Gastrocnemius medialis (tissue), 4 donors: ENCODE measurements around the gene EEF1A1. TPM values are rescaled to one million over a fixed set of nuclear protein-coding genes. Genes with fewer than 3 reads are reported as not detected.
"Not testable (repeated sequence)": the region's sequence is repeated elsewhere in the genome, so short reads cannot be mapped to it uniquely, and the experiment has no call there.

Experiments
- ATAC-seq, 2 donors: fragments of 150-250 bp; one replicate each; pipeline ENCODE4 v1.9.1; 2016
- DNase-seq, 2 donors: peaks; one replicate each; pipeline ENCODE4 v3.0.0-alpha.2; 2019
- H3K27ac ChIP-seq, 4 donors: fragments of 200-600 bp; sonication (generic); 1 replicate in 1 of 4; 2 replicates in 3 of 4; pipeline ENCODE4 v1.5.1; 2016 to 2018; ENCODE audit warnings: mild to moderate bottlenecking in 2 of 4, moderate library complexity in 1 of 4
- H3K27me3 ChIP-seq, 3 donors: fragments of 200-600 bp; sonication (generic) in 2 of 3; 1 replicate in 1 of 3; 2 replicates in 2 of 3; pipeline versions ENCODE4 v1.5.1 to v1.6.0; 2016 to 2019; ENCODE audit warnings: mild to moderate bottlenecking in 1 of 3, moderate library complexity in 1 of 3
- H3K36me3 ChIP-seq, 2 donors: fragments of 200-600 bp; sonication (generic) in 1 of 2; one replicate each; pipeline ENCODE4 v1.5.1; 2017 to 2018
- H3K4me1 ChIP-seq, 2 donors: fragments of 200-600 bp; sonication (generic) in 1 of 2; one replicate each; pipeline ENCODE4 v1.5.1; 2016 to 2017; ENCODE audit warnings: mild to moderate bottlenecking in 2 of 2
- H3K4me3 ChIP-seq, 4 donors: fragments of 200-600 bp; sonication (generic) in 3 of 4; 1 replicate in 1 of 4; 2 replicates in 3 of 4; pipeline ENCODE4 v1.5.1; 2016 to 2019; ENCODE audit warnings: mild to moderate bottlenecking in 2 of 4
- H3K9me3 ChIP-seq, 3 donors: fragments of 200-600 bp; sonication (generic) in 2 of 3; 1 replicate in 1 of 3; 2 replicates in 2 of 3; pipeline ENCODE4 v1.5.1; 2016 to 2019
- POLR2A ChIP-seq, 2 donors: fragments of 450-650 bp; IDR thresholded peaks; one replicate each; pipeline ENCODE4 v1.6.1; 2017; ENCODE audit warnings: antibody characterized with exemption in 2 of 2, mild to moderate bottlenecking in 2 of 2, moderate library complexity in 2 of 2
- in situ Hi-C, 4 donors: fragments of 200-750 bp; cut with MboI; loops; one replicate each; pipeline versions ENCODE4 v1.15.0 to v1.8.0; 2017; ENCODE audit warnings: low sequenced_read_pairs in 4 of 4
- intact Hi-C: fragments of 100-400 bp; cut with DNase I; formaldehyde crosslinking; loops from one replicate; pipeline ENCODE4 v1.15.1; 2023; ENCODE audit warnings: low total_unique reads
- total RNA-seq, 4 donors: library from RNA; depleted of rRNA; stranded (reverse); fragments of >200 nt; gene quantifications; one replicate each; pipeline versions ENCODE4 v1.1.0 to v1.2.3, GENCODE V29; 2016
- TF ChIP-seq, protein P1 (sequence below), 5 experiments: fragments of 450-650 bp in 3 of 5; fragments of 200-600 bp in 2 of 5; sonication (generic) in 2 of 5; IDR thresholded peaks in 4 of 5; conservative IDR thresholded peaks in 1 of 5; 1 replicate in 4 of 5; 2 replicates in 1 of 5; pipeline ENCODE4 v1.5.1; 2016 to 2019; ENCODE audit warnings: antibody characterized with exemption in 5 of 5, mild to moderate bottlenecking in 3 of 5, moderate library complexity in 3 of 5

The EEF1A1 gene
- total RNA-seq, 4 donors from 2014 or later: 846 to 1,271 (median 1,198) TPM

DNA sequence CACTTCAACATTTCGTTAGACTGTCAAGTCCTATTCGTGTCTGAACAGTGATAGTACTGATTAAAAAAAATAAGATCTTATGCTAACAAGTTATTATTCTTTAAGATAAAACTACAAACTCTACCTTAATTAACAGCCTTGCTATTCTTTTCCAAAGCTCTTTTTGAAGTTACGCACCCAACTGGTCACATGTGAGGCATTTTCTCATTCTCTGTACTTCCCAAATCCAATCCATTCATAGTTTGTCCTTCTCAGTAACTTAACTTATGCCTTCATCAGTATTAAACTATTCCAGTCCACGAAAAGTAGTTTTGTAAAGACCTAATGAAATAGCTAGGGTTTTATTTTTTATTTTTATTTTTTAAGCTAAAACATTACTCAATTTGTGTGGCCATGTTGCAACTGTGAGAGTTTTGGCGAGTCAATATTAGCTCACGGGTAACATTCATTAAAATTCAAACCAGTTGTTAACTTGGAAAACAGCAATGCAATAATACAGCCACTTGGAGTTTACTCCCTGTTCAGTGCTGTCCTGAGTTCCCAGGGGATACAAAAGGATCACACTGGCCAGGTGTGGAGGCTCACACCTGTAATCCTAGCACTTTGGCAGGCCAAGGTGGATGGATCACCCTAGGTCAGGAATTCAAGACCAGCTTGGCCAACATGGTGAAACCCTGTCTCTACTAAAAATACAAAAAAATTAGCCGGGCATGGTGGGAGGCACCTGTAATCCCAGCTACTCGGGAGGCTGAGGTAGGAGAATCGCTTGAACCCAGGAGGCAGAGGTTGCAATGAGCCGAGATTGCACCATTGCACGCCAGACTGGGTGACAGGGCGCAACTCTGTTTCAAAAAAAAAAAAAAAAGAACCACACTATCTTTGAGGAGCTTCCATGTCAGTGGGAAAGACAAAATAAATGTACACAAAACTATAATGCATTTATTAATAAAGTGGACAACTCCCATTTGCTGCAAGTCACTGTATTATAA is 27.9 kb upstream of the EEF1A1 start:
- in situ Hi-C loops (no loop called here), intact Hi-C loops (no loop called here)
- H3K36me3 ChIP-seq: no peaks in the 10 kb centered on the region
- no peaks in the 10 kb centered on the region for H3K4me1 ChIP-seq
- no peak overlapping the region for H3K4me3 ChIP-seq
- H3K9me3 ChIP-seq: no peaks in the 10 kb centered on the region
- TF ChIP-seq, protein P1, sequence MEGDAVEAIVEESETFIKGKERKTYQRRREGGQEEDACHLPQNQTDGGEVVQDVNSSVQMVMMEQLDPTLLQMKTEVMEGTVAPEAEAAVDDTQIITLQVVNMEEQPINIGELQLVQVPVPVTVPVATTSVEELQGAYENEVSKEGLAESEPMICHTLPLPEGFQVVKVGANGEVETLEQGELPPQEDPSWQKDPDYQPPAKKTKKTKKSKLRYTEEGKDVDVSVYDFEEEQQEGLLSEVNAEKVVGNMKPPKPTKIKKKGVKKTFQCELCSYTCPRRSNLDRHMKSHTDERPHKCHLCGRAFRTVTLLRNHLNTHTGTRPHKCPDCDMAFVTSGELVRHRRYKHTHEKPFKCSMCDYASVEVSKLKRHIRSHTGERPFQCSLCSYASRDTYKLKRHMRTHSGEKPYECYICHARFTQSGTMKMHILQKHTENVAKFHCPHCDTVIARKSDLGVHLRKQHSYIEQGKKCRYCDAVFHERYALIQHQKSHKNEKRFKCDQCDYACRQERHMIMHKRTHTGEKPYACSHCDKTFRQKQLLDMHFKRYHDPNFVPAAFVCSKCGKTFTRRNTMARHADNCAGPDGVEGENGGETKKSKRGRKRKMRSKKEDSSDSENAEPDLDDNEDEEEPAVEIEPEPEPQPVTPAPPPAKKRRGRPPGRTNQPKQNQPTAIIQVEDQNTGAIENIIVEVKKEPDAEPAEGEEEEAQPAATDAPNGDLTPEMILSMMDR (IDR thresholded peaks at IDR 0.05 in 4 of 5, conservative IDR thresholded peaks at IDR 0.05 in 1 of 5): no peak
- no peak for TF ChIP-seq POLR2A (IDR thresholded peaks at IDR 0.05)
- ATAC-seq (no peak), DNase-seq (no peak)
- H3K27ac ChIP-seq: no peak overlapping the region
- no peaks in the 10 kb centered on the region for H3K27me3 ChIP-seq

- H3K4me1 ChIP-seq: no peaks in the 10 kb centered on the region
- in situ Hi-C loops: no loop called here
- no peak overlapping the region for H3K27ac ChIP-seq
- H3K4me3 ChIP-seq: no peak overlapping the region
- H3K27me3 ChIP-seq: no peaks in the 10 kb centered on the region
- TF ChIP-seq, protein P1 (IDR thresholded peaks at IDR 0.05 in 4 of 5, conservative IDR thresholded peaks at IDR 0.05 in 1 of 5): no peak
- no peak for TF ChIP-seq POLR2A (IDR thresholded peaks at IDR 0.05)
- no peak for DNase-seq
- no peaks in the 10 kb centered on the region for H3K9me3 ChIP-seq
- no peak for ATAC-seq
- intact Hi-C loops: no loop called here
- no peaks in the 10 kb centered on the region for H3K36me3 ChIP-seq
Observed at GRCh38 chr6:73547036-73547435, 26.2 kb upstream of the EEF1A1 start.

GRCh38 chr6:73542891-73543290 is 22.1 kb upstream of the EEF1A1 start:
- Histone ChIP-seq H3K27me3 (no peaks in the 10 kb centered on the region), H3K36me3 (no peaks in the 10 kb centered on the region), H3K4me3 (no peak overlapping the region), H3K4me1 (no peaks in the 10 kb centered on the region), H3K9me3 (no peaks in the 10 kb centered on the region), H3K27ac (no peak overlapping the region)
- DNase-seq: no peak
- TF ChIP-seq, protein P1 (IDR thresholded peaks at IDR 0.05 in 4 of 5, conservative IDR thresholded peaks at IDR 0.05 in 1 of 5): no peak
- no peak for TF ChIP-seq POLR2A (IDR thresholded peaks at IDR 0.05)
- intact Hi-C loops: no loop called here
- in situ Hi-C loops: no loop called here
- ATAC-seq: no peak

GRCh38 chr6:73542481-73542880 is 21.6 kb upstream of the EEF1A1 start:
- H3K27me3 ChIP-seq, H3K27ac ChIP-seq, intact Hi-C loops, H3K4me1 ChIP-seq, H3K4me3 ChIP-seq, DNase-seq, ATAC-seq, in situ Hi-C loops, H3K36me3 ChIP-seq, H3K9me3 ChIP-seq: not testable (repeated sequence)

- intact Hi-C loops (no loop called here), in situ Hi-C loops (no loop called here)
- no peak for TF ChIP-seq POLR2A (IDR thresholded peaks at IDR 0.05)
- TF ChIP-seq, protein P1 (IDR thresholded peaks at IDR 0.05 in 4 of 5, conservative IDR thresholded peaks at IDR 0.05 in 1 of 5): no peak
- Histone ChIP-seq H3K9me3 (no peaks in the 10 kb centered on the region), H3K4me3 (no peak overlapping the region), H3K27ac (no peak overlapping the region), H3K36me3 (no peaks in the 10 kb centered on the region), H3K4me1 (no peaks in the 10 kb centered on the region), H3K27me3 (no peaks in the 10 kb centered on the region)
- DNase-seq (no peak), ATAC-seq (no peak)
Observed at GRCh38 chr6:73538116-73538779, 17.4 kb upstream of the EEF1A1 start.
